ENCODE data around the gene AP5S1.
"Not testable (repeated sequence)": the region's sequence is repeated elsewhere in the genome, so short reads cannot be mapped to it uniquely, and the experiment has no call there.

The AP5S1 gene

DNA sequence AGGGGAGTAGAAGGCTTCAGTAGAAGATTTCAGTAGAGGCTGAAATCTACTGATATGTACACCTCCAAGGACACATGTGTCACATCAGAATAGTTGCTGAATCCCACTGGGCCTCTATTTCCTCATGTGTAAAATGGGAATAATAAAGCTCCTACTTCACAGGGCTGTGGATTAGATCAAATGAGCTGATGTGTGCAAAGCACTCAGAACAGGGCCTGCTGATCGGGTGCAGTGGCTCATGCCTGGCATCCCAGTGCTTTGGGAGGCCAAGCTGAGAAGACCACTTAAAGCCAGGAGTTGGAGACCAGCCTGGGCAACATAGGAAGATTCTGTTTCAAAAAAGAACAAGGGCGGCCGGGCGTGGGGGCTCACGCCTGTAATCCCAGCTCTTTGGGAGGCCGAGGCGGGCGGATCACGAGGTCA lies 8.1 kb upstream of the AP5S1 start:
- no peak for DNase-seq (ENCODE audit: low spot score)

DNA sequence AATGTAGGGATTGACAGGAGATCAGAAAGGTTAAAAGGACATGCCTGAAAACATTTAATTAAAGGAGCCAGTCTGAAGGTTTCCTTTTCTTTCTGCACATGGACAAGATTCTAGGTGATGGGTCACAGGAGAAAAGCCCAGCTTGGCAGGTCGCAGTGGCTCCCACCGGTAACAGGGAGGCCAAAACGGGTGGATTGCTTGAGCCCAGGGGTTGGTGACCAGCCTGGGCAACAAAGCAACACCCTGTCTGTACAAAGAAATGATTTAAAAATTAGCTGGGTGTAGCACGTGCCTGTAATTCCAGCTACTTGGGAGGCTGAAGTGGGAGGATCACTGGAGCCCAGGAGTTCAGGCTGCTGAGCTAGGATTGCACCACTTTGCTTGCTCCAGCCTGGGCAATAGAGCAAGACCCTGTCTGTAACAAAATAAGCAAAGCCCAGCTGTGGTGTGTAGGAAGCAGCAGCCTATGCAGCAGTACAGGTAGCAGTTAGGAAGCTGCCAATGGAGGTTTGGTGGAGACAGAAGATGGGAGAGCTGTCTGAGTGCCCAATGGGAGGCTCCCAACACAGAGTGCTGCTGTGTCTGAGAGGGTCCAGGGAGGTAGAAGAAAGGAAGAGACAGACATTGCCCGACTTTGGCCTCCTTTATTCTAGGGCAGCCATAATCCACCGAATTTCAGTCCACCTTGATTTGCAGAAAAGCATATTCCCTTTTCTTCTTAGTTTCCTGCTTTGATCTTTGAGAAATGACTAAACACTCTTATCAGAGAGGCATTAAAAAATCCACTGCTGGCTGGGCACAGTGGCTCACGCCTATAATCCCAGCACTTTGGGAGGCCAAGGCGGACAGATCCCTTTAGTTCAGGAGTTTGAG lies 7.1 kb upstream of the AP5S1 start:
- no peak for DNase-seq (ENCODE audit: low spot score)

DNA sequence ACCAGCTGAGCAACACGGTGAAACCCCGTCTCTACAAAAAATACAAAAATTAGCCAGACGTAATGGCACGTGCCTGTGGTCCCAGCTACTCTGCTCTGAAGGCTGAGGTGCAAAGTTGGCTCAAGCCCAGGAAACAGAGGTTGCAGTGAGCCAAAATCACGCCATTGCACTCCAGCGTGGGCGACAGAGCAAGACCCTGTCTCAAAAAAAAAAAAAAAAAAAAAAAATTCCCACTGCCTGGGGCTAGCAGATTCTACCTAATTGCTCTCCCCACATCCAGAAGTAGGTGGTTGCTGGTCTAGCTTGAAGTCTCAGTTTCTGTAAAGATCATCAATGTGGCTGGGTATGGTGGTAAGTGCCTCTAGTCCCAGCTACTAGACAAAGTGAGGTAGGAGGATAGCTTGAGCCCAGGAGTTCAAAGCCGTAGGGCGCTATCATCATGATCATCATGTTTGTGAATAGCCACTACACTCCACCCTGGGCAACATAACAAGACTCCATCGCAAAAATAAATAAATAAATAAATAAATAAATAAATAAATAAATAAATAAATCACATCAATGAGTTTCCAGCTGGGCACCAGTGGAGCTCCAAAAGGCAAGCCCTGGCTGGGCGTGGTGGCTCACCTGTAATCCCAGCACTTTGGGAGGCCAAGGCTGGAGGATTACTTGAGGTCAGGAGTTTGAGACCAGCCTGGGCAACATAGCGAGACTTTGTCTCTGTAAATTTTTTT lies 6.3 kb upstream of the AP5S1 start:
- DNase-seq (ENCODE audit: low spot score) = no peak

DNA sequence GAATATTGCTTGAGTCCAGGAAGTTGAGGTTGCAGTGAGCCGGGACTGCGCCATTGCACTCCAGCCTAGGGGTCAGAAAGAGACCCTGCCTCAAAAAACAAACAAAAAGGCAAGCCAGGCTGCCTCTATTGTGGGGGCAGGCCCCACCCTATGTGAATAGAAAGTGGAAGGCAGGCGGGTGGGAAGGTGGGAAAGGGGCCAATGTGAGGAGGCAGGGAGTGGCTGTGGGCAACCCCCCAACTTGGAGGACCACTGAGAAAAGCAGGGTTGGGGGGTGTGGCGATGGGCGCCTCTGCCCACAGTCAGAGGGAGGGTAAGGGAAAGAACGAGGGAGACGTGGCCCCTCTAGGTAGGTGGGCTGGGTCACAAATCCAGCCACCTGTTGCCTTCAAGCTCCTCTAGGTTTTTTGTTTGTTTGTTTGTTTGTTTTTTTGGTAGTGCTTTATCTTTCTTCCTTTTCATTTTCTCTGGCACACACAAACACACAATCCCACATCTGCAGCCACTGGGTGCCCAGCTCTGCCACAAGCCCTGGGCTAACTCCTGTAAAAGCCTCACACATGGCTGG lies 5.3 kb upstream of the AP5S1 start:
- DNase-seq (ENCODE audit: low spot score) = no peak

DNA sequence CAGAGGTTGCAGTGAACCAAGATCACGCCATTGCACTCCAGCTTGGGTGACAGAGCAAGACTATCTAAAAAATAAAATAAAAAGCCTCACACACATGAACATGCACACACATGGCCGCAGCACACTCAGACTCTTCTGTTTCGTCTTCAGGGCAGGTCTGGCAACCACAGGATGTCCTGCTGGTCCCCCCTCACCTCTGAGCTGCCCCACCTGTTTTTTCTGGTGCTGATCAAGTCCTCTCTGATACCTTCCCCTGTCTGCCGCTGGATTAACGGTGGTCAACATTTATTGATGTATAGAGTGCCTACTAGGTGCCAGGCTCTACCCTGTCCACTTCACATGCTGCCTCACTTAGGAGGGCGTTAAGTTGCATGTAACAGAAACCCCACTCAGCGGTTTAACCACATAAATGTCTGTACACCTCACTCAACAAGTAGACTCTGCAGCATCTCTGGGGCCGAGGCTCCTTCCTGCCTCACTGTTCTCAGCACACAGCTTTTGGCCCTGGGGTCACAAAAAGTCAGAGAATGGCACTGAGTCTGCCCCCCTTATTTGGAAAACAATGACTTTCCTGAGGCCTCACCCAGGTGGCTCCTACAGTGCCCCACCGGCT lies 4.5 kb upstream of the AP5S1 start:
- DNase-seq (ENCODE audit: low spot score) = no peak

DNA sequence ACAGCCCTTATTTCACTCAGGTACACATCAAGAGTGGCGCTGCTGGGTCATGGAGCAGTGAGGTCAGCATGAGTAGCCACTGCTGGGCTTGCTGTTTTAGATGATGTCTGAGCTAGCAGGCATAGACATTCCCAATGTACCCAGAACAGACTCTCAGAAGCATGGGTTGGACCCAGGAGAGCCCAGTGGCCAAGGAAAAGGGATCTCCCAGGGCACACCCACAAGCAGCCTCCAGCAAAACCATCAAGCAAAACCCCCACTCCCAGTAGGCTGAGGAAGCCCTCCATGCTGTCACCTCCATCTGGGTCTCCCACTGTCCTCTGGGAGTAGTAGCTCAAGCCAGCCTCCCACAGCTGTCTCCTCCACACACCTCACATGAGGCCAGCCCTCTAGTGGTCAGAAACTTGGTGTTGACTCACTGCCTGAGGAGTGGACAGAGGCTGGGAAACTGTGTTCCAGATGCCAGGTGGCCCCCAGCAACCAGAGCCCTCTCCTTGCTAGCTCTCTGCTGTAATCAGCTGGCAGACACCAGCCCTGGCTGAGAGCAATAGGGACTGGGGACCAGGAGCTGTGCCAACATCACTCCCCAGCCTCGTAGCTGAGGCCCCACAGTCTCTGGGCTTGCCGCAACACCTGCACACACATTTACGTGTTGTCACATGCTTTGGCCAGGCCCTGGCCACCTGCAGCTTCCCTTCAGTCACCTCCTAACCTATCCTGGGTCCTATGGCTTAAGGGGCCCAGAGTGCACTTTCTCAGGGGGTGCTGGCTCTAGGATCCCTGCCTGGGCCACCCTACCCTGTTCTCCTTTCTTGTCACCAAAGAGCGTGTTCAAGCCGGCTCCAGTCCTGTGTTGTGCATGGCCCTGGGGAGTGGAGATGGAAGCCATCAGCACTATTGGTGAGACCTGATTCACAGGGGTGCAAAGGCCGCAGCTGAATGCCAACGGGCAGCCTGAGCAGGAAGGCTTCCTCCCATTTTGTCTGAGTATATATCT lies 1.9 kb upstream of the AP5S1 start:
- DNase-seq (ENCODE audit: low spot score) = no peak

DNA sequence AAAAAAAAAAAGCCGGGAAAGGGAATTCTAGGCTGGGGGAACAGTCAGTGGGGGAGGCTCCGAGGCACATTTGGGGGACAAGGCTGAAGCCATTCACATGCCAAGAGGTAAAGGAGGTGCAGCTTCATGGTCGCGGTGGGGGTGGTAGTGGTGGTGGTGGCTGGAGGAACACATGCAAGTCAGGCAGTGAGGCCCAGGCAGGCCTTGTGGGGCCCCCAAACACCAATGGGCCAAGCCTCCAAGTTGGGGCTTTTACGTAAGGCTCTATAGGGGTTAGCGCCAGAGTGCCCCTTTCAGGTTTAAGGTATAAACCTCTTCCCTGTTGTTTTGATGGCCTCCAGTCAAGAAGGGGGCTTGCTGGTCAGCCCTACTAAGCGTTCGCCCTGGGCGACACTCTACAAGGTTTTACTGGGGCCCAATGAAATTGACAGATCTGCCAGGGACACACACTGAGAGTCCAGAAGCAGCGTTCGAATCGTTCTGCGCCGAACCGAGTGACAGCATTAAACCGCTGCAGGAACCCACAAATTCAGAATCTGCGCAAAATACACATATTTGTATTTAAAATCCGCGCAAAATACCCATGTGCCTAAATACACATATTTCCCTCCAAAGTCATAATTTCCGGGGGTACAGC lies 818 bp upstream of the AP5S1 start:
- DNase-seq (ENCODE audit: low spot score) = no peak

DNA sequence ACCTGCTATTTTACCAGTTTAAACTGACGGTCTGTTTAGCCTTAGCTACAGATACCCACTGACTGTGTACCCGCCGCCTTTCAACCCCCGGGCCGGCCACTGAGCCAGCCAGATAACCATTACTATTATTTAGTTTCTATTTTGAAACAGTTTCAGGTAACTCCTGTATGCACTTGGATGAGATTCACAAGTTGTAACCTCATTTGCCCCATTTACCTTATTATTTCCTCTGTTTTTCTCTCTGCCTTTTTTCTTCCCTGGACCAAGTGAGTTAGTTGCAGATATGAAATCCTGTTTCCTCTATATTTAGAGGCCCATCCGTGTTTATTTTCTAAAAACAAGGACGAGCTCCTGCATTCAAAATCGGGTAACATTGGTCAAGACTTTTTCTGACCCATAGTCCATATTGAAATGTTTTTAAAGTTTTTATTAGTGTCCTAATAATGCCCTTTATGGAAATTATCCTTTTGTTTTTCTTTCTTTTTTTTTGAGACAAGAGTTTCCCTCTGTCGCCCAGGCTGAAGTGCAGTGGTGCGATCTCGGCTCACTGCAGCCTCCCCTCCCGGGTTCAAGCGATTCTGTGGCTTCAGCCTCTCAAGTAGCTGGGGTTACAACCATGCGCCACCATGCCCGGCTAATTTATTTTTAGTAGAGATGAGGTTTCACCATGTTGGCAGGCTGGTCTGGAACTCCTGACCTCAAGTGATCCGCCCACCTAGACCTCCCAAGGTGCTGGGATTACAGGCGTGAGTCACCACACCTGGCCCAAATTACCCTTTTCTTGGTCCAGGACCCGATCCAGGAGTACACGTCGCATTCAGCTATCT lies 767 bp downstream of the AP5S1 start:
- DNase-seq (ENCODE audit: low spot score) = no peak

DNA sequence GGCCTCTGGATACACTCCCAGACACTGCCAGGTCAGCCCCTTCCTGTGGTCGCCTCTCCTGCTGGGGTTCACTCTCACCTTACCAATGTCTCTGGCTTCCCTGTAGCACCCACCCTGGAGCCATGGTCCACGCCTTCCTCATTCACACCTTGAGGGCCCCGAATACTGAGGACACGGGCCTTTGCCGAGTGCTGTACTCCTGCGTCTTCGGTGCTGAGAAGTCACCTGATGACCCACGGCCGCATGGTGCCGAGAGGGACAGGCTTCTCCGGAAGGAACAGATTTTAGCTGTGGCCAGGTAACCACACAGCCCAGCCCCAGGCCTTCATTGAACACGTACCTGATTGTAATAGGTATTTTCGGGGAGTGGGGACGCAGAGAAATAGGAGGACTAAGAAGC lies 1.6 kb downstream of the AP5S1 start:
- no peak for DNase-seq (ENCODE audit: low spot score)

DNA sequence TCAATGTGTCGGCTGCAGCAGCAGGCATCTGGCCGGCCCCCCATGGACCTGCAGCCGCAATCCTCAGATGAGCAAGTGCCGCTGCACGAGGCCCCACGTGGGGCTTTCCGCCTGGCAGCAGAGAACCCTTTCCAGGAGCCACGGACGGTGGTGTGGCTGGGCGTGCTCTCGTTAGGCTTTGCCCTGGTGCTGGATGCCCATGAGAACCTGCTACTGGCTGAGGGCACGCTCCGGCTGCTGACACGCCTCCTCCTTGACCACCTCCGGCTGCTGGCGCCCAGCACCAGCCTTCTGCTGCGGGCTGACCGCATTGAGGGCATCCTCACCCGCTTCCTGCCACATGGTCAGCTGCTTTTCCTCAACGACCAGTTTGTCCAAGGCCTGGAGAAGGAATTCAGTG lies 3.5 kb downstream of the AP5S1 start:
- no peak for DNase-seq (ENCODE audit: low spot score)

DNA sequence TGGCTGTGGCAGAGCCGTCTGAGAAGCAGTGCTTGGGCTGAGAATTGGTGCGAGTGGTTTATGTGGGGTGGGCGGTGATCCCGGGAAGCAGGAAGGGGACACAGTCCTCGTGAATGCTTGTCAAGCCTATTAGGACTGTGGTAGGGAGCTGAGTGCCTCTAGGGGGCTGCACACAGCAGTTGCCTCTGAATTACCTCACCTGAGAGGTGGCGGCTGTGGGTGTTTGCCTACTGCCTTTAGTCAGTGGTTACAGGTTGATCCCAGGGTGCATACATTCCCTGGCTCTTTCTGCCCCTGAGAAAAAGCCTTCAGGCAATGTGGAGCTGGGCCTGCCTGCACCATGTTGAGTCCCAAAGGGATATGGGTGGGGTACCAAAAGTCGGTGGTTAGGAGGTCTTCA lies 5.2 kb downstream of the AP5S1 start:
- DNase-seq (ENCODE audit: low spot score) = no peak

DNA sequence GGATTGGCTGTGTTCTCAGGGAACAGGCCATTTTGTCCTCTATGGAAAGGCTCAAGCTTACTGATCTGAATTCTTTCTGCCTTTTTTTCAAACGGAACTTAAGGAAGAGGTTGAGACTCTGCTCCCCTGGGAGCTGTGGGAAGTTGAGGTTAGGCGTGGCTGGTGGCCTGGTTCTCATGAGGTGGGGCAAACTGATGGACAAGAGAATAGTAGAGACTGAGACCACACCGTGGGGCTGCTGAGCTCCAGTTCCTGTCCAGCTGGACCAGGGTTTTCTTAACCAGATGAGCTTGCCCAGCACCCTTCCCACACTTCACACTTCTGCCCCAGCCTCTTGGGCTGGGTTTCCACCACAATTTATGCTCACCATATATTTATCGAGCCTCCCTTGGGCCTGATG lies 6.1 kb downstream of the AP5S1 start:
- DNase-seq (ENCODE audit: low spot score) = no peak

DNA sequence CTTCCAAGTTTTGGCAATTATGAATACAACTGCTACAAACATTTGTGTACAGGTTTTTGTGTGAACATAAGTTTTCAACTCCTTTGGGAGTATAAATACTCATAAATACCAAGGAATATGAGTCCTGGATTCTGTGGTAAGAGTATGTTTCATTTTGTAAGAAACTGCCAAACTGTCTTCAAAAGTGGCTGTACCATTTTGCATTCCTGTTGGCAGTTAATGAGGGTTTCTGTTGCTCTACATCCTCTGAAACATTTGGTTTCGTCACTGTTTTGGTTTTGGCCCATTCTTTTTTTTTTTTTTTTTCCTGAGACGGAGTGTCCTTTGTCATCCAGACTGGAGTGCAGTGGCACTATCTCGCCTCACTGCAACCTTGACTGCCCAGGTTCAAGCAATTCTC lies 8.5 kb downstream of the AP5S1 start:
- no peak for DNase-seq (ENCODE audit: low spot score)

DNA sequence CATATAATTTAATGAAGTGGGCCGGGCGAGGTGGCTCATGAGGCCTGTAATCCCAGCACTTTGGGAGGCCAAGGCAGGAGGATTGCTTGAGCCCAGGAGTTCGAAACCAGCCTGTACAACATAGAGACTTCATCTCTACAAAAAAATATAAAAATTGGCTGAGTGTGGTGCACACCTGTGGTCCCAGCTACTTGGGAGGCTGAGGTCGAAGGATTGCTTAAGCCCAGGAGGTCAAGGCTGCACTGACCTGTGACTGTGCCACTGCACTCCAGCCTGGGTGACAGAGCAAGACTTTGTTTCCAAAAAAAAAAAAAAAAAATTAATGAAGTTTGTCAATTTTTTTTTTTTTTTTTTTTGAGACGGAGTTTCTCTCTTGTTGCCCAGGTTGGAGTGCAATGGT lies 9.5 kb downstream of the AP5S1 start:
- DNase-seq (ENCODE audit: low spot score) = not testable (repeated sequence)

DNA sequence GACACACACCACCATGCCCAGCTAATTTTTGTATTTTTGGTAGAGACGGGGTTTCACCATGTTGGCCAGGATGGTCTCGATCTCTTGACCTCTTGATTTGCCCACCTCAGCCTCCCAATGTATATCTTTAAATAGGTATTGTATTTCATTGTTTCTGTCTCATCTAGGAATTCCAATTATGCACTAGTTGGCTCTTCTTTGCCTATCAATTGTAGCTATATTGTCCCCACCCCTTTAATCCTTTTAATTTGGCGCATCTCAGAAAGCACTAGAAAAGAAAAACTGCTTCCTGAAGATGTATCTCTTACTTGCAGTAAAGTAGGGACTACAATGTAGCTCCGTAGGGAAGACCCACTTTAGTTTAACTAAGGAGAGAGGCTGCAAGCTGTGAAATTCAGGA lies 15.8 kb downstream of the AP5S1 start:
- no peak for DNase-seq (ENCODE audit: low spot score)

DNA sequence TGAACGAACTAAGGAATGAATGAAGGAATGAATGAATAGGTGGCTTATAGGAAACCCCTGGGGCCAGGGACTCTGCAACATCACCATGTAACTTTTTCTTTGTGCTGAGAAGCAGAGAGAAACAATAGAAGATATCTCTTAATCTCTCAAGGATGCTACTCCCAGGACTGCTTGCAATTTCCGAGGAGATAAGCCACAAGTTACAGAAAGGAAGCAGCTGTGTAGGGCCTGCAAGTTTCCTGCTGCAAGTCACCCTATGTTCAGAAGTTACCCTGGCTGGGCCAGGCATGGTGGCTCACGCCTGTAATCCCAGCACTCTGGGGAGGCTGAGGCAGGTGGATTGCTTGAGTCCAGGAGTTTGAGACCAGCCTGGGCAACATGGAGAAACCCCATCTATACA lies 19.0 kb downstream of the AP5S1 start:
- DNase-seq (ENCODE audit: low spot score) = no peak

DNA sequence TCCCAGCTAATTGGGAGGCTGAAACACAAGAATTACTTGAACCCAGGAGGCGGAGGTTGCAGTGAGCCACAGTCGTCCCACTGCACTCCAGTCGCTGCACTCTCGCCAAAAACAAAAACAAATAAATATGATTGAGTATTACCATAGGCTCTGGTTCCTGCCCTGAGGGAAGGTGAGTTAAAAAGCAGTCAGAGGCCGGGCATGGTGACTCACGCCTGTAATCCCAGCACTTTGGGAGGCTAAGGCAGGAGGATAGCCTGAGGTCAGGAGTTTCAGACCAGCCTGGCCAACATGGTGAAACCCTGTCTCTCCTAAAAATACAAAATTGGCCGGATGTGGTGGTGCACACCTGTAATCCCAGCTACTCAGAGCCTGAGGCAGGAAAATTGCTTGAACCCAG lies 19.9 kb downstream of the AP5S1 start:
- not testable (repeated sequence) for DNase-seq (ENCODE audit: low spot score)

DNA sequence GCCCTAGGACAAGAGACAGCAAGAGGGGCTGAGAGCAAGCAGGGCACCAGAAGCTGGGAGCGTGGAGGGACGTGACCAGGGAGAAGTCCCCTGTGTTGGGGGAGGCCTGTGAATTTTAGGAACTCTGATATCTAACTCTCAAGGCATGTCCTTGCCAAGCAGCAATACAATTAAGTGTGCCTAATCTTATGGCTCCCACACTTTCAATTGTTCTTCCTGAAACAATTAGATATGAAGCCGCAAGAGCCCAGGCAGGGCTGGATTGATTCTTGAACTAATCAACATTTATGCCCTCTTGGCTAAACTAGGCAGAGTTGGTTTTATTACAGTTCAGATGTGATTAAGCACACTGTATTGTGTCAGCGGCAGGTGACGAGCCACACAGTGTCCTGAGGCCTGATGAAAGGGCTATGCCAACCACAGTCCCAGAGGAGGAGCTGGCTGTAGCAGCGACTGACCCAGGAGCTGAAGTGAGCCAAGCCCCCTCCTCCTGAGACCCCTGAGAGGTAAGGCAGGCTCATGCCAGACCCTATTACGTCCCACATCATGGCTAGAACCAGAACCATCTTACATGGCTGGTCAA lies 22.1 kb downstream of the AP5S1 start:
- no peak for DNase-seq (ENCODE audit: low spot score)

DNA sequence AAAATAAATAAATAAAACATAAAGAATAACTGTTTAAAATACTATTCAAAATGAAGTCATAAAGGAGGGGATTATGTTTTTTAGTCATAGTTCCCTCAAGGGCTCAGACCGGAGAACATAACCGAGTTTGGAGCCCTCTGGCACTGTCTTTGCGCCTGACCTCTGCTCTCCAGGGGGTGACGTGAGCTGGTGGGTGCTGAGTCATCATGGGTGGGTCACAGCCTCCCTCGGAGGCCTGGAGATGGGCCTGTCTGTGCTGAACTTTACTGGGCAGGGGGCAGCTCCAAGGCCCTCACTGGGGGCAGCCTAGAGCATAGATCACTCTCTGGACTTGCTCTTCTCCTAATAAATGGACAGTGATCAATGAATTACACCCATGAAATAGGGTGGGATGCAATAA lies 23.1 kb downstream of the AP5S1 start:
- DNase-seq (ENCODE audit: low spot score) = no peak

Data from left forelimb (tissue), 1 donor.